HG03064 (cell line): Measurements from ENCODE around the gene SAMD13.

Experiments
- ATAC-seq: cut with Tn5 transposase; IDR thresholded peaks from one replicate; pipeline ENCODE4 v1.9.1; 2021; ENCODE audit warnings: low read depth; ENCODE audit not compliant: unreplicated experiment

Gene SAMD13

DNA sequence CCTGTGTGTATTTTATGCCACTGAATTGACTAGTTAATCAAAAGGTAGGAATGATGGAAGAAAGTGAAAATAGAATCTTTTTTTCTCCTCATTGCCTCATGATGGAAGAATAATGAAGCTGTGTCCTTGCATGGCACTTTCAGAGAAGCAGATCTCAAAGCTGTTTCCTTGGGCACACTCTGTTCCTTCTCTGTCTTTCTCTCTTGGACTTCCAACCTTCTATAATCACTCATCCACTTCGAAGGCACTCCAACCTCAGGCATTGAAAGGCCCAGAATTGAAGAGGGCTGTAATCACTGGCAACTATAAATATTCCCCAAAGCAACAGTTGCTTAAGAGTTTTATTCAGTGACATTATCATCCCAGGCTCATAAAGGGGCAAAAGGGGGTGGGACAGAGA, 65.7 kb downstream of the SAMD13 start:
- ATAC-seq = no peak

- ATAC-seq = no peak
These were observed 66.9 kb downstream of the SAMD13 start for GRCh38 chr1:84368441-84368840.

DNA sequence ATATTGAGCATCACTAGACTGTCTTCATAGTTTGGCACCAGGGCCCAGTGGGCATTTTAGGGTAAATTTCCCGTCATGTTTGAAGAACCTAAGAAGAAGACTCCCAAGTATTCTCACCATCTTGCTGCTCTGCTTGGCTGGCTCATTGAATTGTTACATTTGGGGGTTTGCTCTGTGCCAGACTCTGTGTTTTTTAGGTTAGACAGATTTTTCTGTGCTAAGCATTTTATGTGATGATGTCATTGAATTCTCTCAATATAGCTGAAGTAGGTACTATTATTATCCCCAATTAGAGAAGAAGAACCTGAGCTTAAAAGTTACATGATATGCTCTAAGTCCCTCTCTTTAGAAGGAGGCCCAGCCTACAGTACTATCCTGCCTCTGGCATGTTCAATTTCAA, 68.8 kb downstream of the SAMD13 start:
- no peak for ATAC-seq

DNA sequence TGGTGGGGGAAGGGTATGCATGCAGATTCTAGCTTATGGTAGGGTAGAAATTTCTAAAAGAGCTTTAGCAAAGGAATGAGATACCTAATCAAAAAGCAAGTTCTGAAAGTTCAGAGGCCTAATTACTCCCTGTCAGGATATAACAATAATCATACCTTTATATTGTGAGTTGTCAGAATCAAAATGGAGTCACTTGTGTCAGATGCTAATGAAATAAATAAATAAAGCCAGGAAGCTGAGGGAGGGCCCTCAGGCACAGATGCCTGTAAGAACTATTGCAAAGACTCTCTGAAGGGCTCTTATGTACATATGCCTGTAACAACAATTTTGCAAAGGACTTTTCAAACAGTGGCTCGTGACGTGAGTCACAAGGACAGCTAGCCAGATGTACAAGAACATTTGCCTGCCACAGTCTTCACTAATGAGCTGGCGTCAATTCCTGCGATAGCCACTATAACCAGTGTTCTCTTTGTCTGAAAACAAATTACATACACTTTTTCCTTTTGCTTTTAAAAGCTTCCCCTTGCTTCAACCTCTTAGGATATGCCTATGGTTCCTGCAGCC, 69.4 kb downstream of the SAMD13 start:
- no peak for ATAC-seq

- no peak for ATAC-seq
These were observed 72.1 kb downstream of the SAMD13 start for GRCh38 chr1:84373436-84374141.

- ATAC-seq = no peak
These were observed 73.6 kb downstream of the SAMD13 start for GRCh38 chr1:84374991-84375696.

GRCh38 chr1:84376000-84376910, 74.7 kb downstream of the SAMD13 start:
- no peak for ATAC-seq

DNA sequence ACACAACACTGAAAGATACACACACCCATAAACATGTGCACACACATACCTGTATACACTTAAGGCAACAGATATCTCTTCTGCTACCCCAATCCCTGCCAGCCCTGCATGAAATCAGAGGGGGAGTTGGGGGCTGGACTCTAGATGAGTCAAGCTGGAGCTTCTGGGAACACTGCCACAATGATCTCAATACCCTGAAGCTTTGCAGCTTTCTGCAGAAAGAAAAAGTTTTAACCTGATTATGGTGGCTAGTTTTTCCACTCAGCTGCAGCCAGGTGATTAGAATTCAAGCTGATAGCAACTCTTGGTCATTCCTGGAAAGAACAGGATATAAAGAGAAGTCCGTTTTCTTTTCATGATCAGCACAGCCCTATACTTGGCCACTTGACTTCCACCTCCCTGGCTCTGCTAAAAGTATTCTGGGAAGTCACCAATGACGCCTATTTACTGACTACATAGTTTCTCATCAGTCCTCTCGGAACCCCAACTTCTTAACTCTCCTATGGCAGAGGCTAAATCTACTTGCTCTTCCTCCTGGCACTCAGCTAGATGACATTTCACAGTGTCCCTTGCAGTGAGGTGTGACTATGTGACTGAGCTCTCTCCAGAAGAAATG, 76.1 kb downstream of the SAMD13 start:
- ATAC-seq = no peak

DNA sequence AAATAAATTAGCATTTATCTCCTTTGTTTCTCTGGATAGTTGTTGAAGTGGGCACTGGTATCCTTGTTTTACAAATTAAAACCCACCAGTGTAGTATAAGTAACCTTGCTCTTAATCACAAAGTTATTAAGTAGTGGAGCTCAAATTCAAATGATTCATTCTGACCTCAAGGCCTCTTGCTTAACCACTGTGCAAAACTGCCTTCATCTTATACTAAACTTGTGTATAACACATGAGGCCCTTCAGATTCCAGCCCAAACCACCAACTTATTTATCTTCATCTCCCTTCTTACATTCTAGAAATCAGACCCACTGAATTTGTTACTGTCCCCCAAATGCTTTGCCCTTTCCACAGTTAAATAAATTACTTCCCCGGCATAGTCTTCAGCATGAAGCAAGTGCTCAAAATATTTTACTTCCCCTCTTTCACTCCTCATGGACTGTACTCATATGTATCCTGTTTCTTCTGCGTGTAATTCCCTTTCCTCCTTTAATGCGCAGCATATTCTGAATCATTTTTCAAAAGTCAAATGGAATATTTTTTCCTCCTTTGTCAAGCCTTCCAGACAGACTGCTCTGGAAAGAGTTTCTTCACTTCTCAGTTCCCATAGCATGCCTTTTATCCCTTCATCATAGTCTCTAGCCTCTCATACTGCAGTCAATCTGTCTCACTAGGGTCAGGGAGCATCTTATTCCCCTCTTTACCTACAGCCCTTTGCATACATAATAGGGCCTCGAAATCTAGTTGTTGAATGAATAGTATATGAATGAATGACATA, 77.8 kb downstream of the SAMD13 start:
- no peak for ATAC-seq

- no peak for ATAC-seq
These were observed 78.3 kb downstream of the SAMD13 start for GRCh38 chr1:84379917-84380180.

- no peak for ATAC-seq
These were observed 80.6 kb downstream of the SAMD13 start for GRCh38 chr1:84382127-84382526.

DNA sequence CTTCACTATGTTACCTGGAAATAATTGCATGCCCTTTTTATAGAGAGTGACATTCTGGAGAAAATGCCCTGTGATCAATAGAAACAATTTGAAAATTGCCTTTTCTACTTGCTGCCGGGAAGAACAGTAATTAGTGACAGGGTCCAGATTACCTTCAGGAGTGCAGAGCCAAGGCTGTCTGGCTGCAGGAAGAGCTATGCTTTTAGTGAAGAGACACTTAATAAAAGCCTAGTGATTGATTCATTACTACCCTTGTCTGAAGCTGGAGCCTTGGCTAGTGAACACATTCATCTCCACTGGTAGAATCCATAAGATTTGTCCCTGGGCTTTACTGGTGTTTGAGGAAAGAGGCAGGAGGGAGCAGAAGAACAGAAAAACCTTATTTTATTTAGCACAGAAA, 83.8 kb downstream of the SAMD13 start:
- no peak for ATAC-seq

DNA sequence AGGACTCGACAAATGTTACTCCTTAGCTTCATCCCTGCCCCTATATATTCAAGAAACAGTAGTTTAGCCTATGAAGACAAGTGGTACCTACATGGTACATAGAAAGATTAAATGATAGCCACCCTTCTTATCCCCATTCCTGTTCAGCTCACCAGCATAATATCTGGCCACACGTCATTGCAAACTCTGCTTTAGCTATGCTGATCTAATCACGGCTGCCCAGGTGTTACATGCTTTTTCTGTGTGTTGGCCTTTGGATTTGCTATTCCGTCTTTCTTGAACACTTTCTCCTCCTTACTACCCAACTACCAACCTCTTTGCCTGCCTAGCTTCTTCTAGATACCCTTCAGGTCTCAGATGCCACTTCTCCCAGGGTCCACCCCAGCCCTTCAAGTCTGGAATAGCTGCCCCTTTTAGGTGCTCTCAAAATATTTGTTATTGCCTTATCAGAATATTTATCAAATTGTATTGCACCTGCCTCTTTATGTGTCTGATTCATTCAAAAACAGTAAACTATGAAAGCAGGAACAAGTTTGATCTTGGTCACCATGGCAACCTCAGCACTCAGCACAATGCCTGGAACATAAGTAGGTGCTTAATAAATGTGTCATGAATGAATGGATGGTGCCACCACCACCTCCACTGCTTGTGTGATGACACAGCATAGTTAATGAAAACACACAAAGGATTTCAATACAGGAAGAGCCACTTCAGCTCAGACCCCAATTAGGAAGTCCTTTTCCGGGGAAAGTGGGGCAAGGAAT, 85.4 kb downstream of the SAMD13 start:
- no peak for ATAC-seq

GRCh38 chr1:84387480-84388163, 86.1 kb downstream of the SAMD13 start:
- no peak for ATAC-seq

- ATAC-seq = no peak
These were observed 88.7 kb downstream of the SAMD13 start for GRCh38 chr1:84390226-84390625.

GRCh38 chr1:84398175-84399155, 97.0 kb downstream of the SAMD13 start, which contains the start of gene DNASE2B:
DNASE2B (plus strand) TSS chr1:84398484; CDS start chr1:84398565, 81 bp downstream.
- ATAC-seq = no peak
